ENCODE data around the gene ANP32A.

GRCh38 chr15:68790242-68790575, 30.5 kb downstream of the ANP32A start:
- no peak for TF ChIP-seq CTCF (IDR thresholded peaks at IDR 0.05 in 2 of 3, conservative IDR thresholded peaks at IDR 0.05 in 1 of 3; ENCODE audit: borderline replicate concordance in 1 of 3, insufficient read depth in 1 of 3, low read depth in 2 of 3, low read length in 2 of 3)
- TF ChIP-seq ATF3 (IDR thresholded peaks at IDR 0.05) = no peak
- TF ChIP-seq POLR2AphosphoS5 (IDR thresholded peaks at IDR 0.05; ENCODE audit: low read depth, low read length) = no peak
- TF ChIP-seq JUND (IDR thresholded peaks at IDR 0.05) = no peak
- no peak for TF ChIP-seq POLR2A (IDR thresholded peaks at IDR 0.05; ENCODE audit: borderline replicate concordance, extremely low read depth, insufficient read depth, insufficient read length)
- no peak for TF ChIP-seq SRF (IDR thresholded peaks at IDR 0.05; ENCODE audit: low read depth)
- no peak for TF ChIP-seq EZH2 (IDR thresholded peaks at IDR 0.05)
- no peak for TF ChIP-seq MAX (IDR thresholded peaks at IDR 0.05)
- TF ChIP-seq ZBTB33 (IDR thresholded peaks at IDR 0.05; ENCODE audit: extremely low read depth, insufficient replicate concordance, low read length) = no peak
- no peak for TF ChIP-seq EZH2phosphoT487 (IDR thresholded peaks at IDR 0.05; ENCODE audit: borderline replicate concordance)
- no peak for TF ChIP-seq FOSL1 (IDR thresholded peaks at IDR 0.05; ENCODE audit: low read depth)
- TF ChIP-seq CEBPB (IDR thresholded peaks at IDR 0.05; ENCODE audit: low read depth) = no peak
